GM13977 (cell line): ENCODE measurements around the gene DERA.
"Not testable (repeated sequence)": the region's sequence is repeated elsewhere in the genome, so short reads cannot be mapped to it uniquely, and the experiment has no call there.

Experiments
- DNase-seq: peaks from one replicate; pipeline ENCODE4 v3.0.0; 2012; ENCODE audit warnings: low spot score
- in situ Hi-C: fragments of 300-500 bp; cut with MboI; formaldehyde crosslinking; loops from one replicate; pipeline ENCODE4 v1.12.0; 2022; ENCODE audit warnings: low sequenced_read_pairs, low pct_unique_long_range_greater_than_20kb, mixed read lengths, inconsistent platforms; ENCODE audit not compliant: unreplicated experiment
- TF ChIP-seq, protein P1 (sequence below): IDR thresholded peaks from 2 replicates; pipeline ENCODE4 v1.5.1; 2012; ENCODE audit warnings: mild to moderate bottlenecking, control low read depth; ENCODE audit not compliant: insufficient read depth; ENCODE audit errors: extremely low read depth, missing control alignments

The DERA gene

GRCh38 chr12:15899282-15899870 lies 11.8 kb upstream of the DERA start:
- TF ChIP-seq, protein P1, sequence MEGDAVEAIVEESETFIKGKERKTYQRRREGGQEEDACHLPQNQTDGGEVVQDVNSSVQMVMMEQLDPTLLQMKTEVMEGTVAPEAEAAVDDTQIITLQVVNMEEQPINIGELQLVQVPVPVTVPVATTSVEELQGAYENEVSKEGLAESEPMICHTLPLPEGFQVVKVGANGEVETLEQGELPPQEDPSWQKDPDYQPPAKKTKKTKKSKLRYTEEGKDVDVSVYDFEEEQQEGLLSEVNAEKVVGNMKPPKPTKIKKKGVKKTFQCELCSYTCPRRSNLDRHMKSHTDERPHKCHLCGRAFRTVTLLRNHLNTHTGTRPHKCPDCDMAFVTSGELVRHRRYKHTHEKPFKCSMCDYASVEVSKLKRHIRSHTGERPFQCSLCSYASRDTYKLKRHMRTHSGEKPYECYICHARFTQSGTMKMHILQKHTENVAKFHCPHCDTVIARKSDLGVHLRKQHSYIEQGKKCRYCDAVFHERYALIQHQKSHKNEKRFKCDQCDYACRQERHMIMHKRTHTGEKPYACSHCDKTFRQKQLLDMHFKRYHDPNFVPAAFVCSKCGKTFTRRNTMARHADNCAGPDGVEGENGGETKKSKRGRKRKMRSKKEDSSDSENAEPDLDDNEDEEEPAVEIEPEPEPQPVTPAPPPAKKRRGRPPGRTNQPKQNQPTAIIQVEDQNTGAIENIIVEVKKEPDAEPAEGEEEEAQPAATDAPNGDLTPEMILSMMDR: peak; percentile 59
- in situ Hi-C loops: no loop called here
- DNase-seq: no peak

GRCh38 chr12:15904378-15904920 lies 6.7 kb upstream of the DERA start:
- DNase-seq: no peak
- in situ Hi-C loops: loop anchor here (25.0 kb wide), 1 partner anchor 458 kb away; no protein-coding TSS in a partner anchor

GRCh38 chr12:15910468-15910863 lies 666 bp upstream of the DERA start:
- in situ Hi-C loops: loop anchor here (25.0 kb wide), 1 partner anchor 452 kb away; no protein-coding TSS in a partner anchor
- TF ChIP-seq, protein P1: no peak
- DNase-seq: no peak

More at GRCh38 chr12:15904378-15904920, 6.7 kb upstream of the DERA start:
- TF ChIP-seq, protein P1: no peak

DNA sequence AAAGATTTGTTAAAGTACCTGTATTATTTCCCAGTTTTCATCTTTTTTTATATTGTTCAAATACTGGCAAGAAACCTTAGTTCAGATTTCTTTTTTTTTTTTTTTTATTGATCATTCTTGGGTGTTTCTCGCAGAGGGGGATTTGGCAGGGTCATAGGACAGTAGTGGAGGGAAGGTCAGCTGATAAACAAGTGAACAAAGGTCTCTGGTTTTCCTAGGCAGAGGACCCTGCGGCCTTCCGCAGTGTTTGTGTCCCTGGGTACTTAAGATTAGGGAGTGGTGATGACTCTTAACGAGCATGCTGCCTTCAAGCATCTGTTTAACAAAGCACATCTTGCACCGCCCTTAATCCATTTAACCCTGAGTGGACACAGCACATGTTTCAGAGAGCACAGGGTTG lies 799 bp downstream of the DERA start:
- in situ Hi-C loops: loop anchor here (25.0 kb wide), 1 partner anchor 450 kb away; no protein-coding TSS in a partner anchor
- not testable (repeated sequence) for DNase-seq

DNA sequence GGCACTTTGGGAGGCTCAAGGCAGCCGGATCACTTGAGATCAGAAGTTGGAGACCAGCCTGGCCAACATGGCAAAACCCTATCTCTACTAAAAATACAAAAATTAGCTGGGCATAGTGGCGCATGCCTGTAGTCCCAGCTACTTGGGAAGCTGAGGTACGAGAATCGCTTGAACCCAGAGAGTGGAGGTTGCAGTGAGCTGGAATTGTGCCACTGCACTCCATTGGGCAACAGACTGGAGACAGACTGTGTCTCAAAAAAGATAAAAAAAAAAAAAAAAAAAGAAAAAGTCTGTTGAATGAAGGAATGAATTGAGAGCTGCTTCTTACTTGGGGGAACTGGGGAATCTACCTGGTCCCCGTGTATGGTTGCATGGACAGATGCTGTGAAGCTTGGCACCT lies 3.0 kb downstream of the DERA start:
- not testable (repeated sequence) for DNase-seq
- in situ Hi-C loops: loop anchor here (25.0 kb wide), 1 partner anchor 448 kb away; no protein-coding TSS in a partner anchor

DNA sequence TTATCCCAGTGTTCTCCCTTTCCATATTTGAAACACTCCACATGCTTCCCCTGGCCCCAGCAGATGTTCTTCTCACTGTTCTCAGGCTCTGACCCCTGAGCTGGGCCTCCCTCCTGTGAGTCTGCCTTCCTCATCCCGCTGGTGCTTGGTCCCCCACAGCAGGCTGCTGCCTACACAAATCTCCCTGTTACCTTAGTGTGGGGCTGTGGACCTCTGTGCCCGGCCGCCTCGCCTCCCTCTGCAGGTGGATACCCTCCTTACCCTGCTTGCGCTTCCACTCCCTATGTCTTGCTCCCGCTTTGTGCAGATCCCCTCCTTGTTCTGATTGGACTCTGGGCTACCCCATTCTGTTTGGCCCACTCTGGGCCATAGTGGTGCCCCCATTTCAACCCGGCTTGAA lies 6.9 kb downstream of the DERA start:
- TF ChIP-seq, protein P1: no peak
- in situ Hi-C loops: loop anchor here (25.0 kb wide), 1 partner anchor 444 kb away; no protein-coding TSS in a partner anchor
- DNase-seq: no peak

DNA sequence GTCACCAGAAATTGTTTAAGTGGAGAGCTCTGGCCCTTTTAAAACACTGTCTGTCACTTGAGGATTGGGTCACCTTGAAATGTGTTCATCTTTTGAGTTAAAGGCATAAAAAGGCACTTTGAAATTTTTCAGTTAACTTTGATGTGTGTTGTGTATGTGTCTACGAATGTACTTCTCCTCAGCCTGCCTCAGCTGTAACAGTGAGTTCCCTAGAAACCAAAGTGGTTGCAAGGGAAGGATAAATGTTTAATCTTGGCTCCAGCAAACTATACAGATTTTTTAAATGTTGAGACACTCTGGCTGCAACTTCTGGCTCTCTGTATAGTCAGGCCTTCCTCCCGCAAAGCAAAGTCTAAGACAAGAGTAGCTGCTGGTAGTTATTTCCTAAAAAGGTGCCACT lies 8.3 kb downstream of the DERA start:
- in situ Hi-C loops: loop anchor here (25.0 kb wide), 1 partner anchor 443 kb away; no protein-coding TSS in a partner anchor
- TF ChIP-seq, protein P1: no peak
- no peak for DNase-seq
